BJ (cell line): ENCODE measurements around the gene NPAS3. TPM values are rescaled to one million over a fixed set of nuclear protein-coding genes. Genes with fewer than 3 reads are reported as not detected.

Source experiments
- CTCF ChIA-PET: fragments of 350-600 bp; formaldehyde crosslinking; extraction: SDS; loops from one replicate; lab custom pipeline; 2021; ENCODE audit warnings: antibody characterized with exemption, inconsistent platforms; lab: Yijun Ruan, JAX
- POLR2A ChIA-PET: fragments of 300-600 bp; sonication (Branson Sonifier 250); formaldehyde crosslinking; extraction: SDS; loops from one replicate; lab custom pipeline; 2021; ENCODE audit warnings: antibody characterized with exemption; lab: Charles Lee
- DNase-seq: peaks from one replicate; pipeline ENCODE4 v3.0.0-alpha.2; 2011; ENCODE audit warnings: low read depth
- H3K27me3 ChIP-seq: 2 replicates; pipeline ENCODE4 v1.6.0; 2011; ENCODE audit warnings: low read length; ENCODE audit not compliant: control insufficient read depth, insufficient read depth
- H3K36me3 ChIP-seq: 2 replicates; pipeline ENCODE4 v1.5.1; 2011; ENCODE audit warnings: low read length; ENCODE audit not compliant: control insufficient read depth, insufficient read depth
- H3K4me3 ChIP-seq: 2 replicates; pipeline ENCODE4 v1.5.1; 2011; ENCODE audit warnings: low read depth, mild to moderate bottlenecking, control low read depth, low read length
- polyA plus RNA-seq: library from polyadenylated mRNA; depleted of rRNA; stranded (reverse); fragments of >200 nt; gene quantifications from 2 replicates; pipeline ENCODE4 v1.2.3, GENCODE V29; 2011
- TF ChIP-seq, protein P1 (sequence below): IDR thresholded peaks from 2 replicates; pipeline ENCODE4 v1.5.1; 2011; ENCODE audit warnings: low read depth, mild to moderate bottlenecking, control low read depth, inconsistent platforms, low read length, moderate library complexity; ENCODE audit not compliant: insufficient read depth

Gene NPAS3
- polyA plus RNA-seq, 1 experiment: 0.09 TPM

DNA sequence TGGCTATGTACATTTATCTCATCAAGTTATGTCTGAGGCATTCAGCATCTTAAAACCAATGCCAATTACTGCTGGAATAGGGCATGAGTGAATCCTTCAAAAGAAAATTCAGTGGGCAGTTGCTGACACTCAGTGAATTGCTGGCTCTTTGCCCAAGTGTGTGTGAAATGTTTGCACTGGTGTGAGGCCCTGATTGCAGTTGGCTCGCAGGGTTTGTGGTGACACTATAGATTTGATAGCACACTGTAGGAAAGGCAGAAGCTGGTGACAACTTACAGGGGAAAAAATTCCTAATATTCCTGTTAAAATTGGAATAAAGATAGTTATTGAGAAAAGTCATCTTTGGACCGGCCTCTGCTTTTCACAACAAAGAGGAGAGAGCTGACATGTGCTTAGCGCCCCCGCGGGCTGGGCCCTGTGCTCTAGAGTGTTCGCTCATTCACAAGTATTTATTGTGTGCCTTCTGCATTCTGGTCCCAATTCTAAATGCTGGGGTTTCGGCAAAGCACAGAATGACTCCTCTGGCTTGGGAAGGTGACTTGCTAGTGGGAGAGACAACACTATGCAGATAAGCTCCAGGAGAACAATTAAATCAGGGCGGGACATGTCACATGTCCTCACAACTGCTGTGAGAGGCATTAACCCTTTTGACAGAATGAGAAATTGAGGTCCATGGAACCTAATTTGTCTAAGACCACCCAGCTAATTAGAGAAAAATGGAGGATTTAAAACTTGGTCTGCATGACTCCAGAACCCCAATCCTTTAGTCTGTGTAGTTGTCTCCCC lies 418.7 kb downstream of the NPAS3 start:
- Histone ChIP-seq H3K4me3 (no peak overlapping the region), H3K36me3 (no peaks in the 10 kb centered on the region), H3K27me3 (no peaks in the 10 kb centered on the region)
- no peak for DNase-seq
- ChIA-PET CTCF (no interaction called here), POLR2A (no interaction called here)
- TF ChIP-seq, protein P1, sequence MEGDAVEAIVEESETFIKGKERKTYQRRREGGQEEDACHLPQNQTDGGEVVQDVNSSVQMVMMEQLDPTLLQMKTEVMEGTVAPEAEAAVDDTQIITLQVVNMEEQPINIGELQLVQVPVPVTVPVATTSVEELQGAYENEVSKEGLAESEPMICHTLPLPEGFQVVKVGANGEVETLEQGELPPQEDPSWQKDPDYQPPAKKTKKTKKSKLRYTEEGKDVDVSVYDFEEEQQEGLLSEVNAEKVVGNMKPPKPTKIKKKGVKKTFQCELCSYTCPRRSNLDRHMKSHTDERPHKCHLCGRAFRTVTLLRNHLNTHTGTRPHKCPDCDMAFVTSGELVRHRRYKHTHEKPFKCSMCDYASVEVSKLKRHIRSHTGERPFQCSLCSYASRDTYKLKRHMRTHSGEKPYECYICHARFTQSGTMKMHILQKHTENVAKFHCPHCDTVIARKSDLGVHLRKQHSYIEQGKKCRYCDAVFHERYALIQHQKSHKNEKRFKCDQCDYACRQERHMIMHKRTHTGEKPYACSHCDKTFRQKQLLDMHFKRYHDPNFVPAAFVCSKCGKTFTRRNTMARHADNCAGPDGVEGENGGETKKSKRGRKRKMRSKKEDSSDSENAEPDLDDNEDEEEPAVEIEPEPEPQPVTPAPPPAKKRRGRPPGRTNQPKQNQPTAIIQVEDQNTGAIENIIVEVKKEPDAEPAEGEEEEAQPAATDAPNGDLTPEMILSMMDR: no peak

DNA sequence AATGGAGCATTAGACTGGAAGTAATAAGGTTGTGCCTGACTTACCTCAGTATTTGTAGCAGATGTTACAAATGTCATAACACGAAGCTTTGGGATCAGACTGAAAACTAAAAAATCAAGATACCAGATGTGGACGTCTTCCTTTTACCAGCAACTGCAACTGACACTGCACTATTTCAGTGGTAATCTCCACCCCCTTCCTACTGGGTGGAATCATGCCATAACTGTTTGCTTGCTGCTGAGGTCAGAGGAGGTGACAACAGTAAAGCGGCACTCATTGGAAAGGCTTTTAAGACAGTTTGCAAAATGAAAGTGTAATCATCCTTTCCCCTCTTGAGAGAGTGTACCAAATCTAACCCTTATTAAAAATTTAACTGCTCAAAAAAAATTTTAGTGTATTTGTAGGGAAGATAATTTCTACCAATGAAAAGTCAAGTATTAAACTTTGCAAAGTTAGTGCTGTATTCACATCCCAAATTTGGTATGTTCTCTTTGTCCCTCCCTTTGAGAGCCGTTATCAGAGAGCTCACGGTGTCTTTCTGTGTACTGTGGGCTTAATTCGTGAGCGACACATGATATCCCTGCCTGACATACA lies 420.7 kb downstream of the NPAS3 start:
- Histone ChIP-seq H3K27me3 (no peaks in the 10 kb centered on the region), H3K36me3 (no peaks in the 10 kb centered on the region), H3K4me3 (no peak overlapping the region)
- TF ChIP-seq, protein P1: no peak
- ChIA-PET POLR2A (no interaction called here), CTCF (interaction anchor here (0.6 to 0.9 kb wide), 2 partner anchors 9 to 433 kb away, joined by 3 read pairs; no protein-coding TSS in a partner anchor)
- no peak for DNase-seq

DNA sequence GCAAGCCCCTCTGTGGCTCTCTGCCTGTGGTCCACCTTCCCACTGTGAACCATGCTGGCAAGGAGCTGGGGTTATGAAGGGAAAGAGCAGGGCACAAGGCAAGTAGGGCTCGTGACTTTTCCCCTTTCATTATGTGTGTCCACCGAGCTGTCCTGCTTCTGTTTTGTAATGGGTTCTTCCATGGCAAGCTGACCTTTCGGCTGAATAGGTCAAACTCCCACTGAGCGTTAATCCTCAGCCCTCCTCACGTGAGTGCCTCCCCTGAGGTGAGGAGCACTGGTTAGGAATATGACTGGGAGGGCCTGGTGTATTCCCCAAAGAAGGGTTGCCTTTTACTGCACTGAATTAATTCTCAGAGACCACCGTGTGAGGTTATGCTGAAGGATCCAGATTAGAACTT lies 424.3 kb downstream of the NPAS3 start:
- H3K4me3 ChIP-seq: no peak overlapping the region
- no peaks in the 10 kb centered on the region for H3K27me3 ChIP-seq
- ChIA-PET CTCF (interaction anchor here (1.6 kb wide), 1 partner anchor 430 kb away, joined by 5 read pairs; no protein-coding TSS in a partner anchor), POLR2A (no interaction called here)
- no peaks in the 10 kb centered on the region for H3K36me3 ChIP-seq
- TF ChIP-seq, protein P1: no peak
- DNase-seq: no peak

DNA sequence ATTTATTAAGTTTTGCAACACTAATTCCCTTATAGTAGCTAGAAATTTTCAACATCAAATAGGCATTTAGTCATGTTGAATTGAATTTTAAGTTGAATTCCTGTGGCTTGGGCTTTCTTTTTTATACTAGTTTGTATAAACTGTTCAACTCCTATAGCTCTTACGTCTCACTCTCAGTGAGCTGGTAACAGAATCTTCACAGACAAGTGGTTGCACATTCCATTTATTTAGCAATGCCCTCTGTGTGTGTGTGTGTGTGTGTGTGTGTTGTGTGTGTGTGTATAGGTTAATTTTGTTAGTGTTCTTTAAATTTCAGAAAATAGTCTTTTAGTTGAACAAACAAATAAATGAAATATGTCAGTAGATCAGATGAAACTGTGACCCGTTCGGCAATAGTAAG lies 425.0 kb downstream of the NPAS3 start:
- ChIA-PET CTCF (interaction anchor here (1.4 to 1.6 kb wide), 2 partner anchors 25 to 429 kb away, joined by 3 to 5 read pairs; no protein-coding TSS in a partner anchor), POLR2A (interaction anchor here (0.6 kb wide), 1 partner anchor 251 kb away, joined by 3 read pairs; no protein-coding TSS in a partner anchor)
- H3K27me3 ChIP-seq: no peaks in the 10 kb centered on the region
- no peak overlapping the region for H3K4me3 ChIP-seq
- TF ChIP-seq, protein P1: no peak
- no peaks in the 10 kb centered on the region for H3K36me3 ChIP-seq
- no peak for DNase-seq

DNA sequence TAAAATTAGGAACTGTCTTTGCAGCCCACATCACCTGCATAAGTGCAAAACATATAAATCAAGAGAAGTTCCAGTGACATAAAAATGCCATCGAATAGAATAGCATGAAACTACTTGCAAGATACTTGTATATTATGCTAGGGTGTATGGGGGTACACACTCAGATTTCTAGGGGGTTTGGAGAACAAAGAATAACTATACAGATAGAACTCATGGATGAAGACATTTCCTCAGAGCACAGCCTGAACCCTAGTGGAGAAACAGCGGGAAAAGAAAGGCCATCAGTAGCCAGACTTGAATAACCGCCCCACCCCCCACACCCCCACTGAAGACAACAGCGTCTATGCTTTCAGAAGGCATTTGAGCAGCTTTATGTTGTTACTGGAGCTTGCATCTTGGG lies 425.8 kb downstream of the NPAS3 start:
- TF ChIP-seq, protein P1: no peak
- Histone ChIP-seq H3K4me3 (no peak overlapping the region), H3K36me3 (no peaks in the 10 kb centered on the region), H3K27me3 (no peaks in the 10 kb centered on the region)
- ChIA-PET POLR2A (no interaction called here), CTCF (interaction anchor here (1.4 kb wide), 1 partner anchor 24 kb away, joined by 3 read pairs; no protein-coding TSS in a partner anchor)
- no peak for DNase-seq
